Pancreas (tissue), 10 donors: Measurements from ENCODE around the gene CDK11A. TPM values are rescaled to one million over a fixed set of nuclear protein-coding genes. Genes with fewer than 3 reads are reported as not detected.
"Not testable (repeated sequence)": the region's sequence is repeated elsewhere in the genome, so short reads cannot be mapped to it uniquely, and the experiment has no call there.

Experiments used
- ATAC-seq, 4 donors: fragments of 200-7000 bp; cut with Tn5 transposase; one replicate each; pipeline versions ENCODE4 v1.8.0 to v1.9.1; 2020; ENCODE audit warnings: mild to moderate bottlenecking in 4 of 4, moderate library complexity in 4 of 4
- DNase-seq, 6 donors: peaks; one replicate each; pipeline ENCODE4 v3.0.0-alpha.2; 2020
- FAIRE-seq: peaks from 2 replicates; lab custom pipeline; 2012; peaks lifted over from hg19 to GRCh38; lab: Jason Lieb, UNC
- H3K27ac ChIP-seq, 4 donors: fragments of 200-600 bp; sonication (generic); 1 replicate in 3 of 4; 2 replicates in 1 of 4; pipeline versions ENCODE4 v1.5.0 to v1.8.0; 2020
- H3K27me3 ChIP-seq, 4 donors: fragments of 200-600 bp; one replicate each; pipeline ENCODE4 v1.8.0; 2021
- H3K36me3 ChIP-seq, 3 donors: fragments of 200-600 bp; sonication (generic) in 1 of 3; one replicate each; pipeline versions ENCODE4 v1.5.0 to v1.8.0; 2020 to 2021
- H3K4me1 ChIP-seq, 3 donors: fragments of 200-600 bp; one replicate each; pipeline ENCODE4 v1.8.0; 2021
- H3K4me3 ChIP-seq, 4 donors: fragments of 200-600 bp; sonication (generic) in 2 of 4; one replicate each; pipeline versions ENCODE4 v1.5.0 to v1.8.0; 2020 to 2021
- H3K9me3 ChIP-seq, 4 donors: fragments of 200-600 bp; one replicate each; pipeline ENCODE4 v1.8.0; 2021
- CTCF ChIP-seq, 4 donors: fragments of 200-600 bp; sonication (generic) in 3 of 4; IDR thresholded peaks; one replicate each; pipeline versions ENCODE4 v1.5.0 to v1.8.0; 2021; ENCODE audit warnings: antibody characterized with exemption in 4 of 4
- WGBS, 2 donors: extraction: QIAGEN DNeasy Blood & Tissue Kit; methylation state at CpG; one replicate each; pipeline ENCODE4 v1.1.7; 2013; 5-methylcytosine and 5-hydroxymethylcytosine counted together
- intact Hi-C, 3 donors: fragments of 100-400 bp; cut with DNase I; formaldehyde crosslinking; loops; one replicate each; pipeline versions ENCODE4 v1.11.1 to v1.14.2; 2022
- polyA plus RNA-seq, 2 donors: library from polyadenylated mRNA; stranded (reverse); fragments of 200-250 nt; gene quantifications; one replicate each; pipeline ENCODE4 v1.2.3, GENCODE V29; 2013
- total RNA-seq, 6 donors: library from RNA; stranded (reverse); fragmentation: NEBNext Ultra II Directional in 4 of 6; extraction: Animal tissue kit (Norgen Biotek cat#: 25700) in 4 of 6; gene quantifications; one replicate each; pipeline versions ENCODE4 v1.2.1 to v1.2.4, GENCODE V29; 2021 to 2023
- donor health status: healthy with polysubstance abuse.
- donor health status: DM: no; HTN: no; CAD: no; lungs with moderate emphysema.
- donor health status: DM: no; HTN: no; CAD: no.
- donor health status: control.
- donor health status: control.
- donor health status: Bipolar disorder and iron deficiency.
- donor health status: DM: yes; HTN: yes; CAD: no.
- donor health status: DM: no; HTN: no; CAD: no.
- donor health status: DM: no; HTN: no; CAD: no.
- donor health status: DM: yes; HTN: yes; CAD: no.

CDK11A gene
- total and polyA plus RNA-seq, 8 donors: 13.2 to 111 (median 17.8) TPM

GRCh38 chr1:1666526-1666925, 57.6 kb downstream of the CDK11A start:
- no peak overlapping the region for H3K4me3 ChIP-seq
- no peak for ATAC-seq
- TF ChIP-seq CTCF (IDR thresholded peaks at IDR 0.05): no peak
- intact Hi-C loops: no loop called here
- H3K9me3 ChIP-seq: no peaks in the 10 kb centered on the region
- peaks cover 10 to 13% (median 11%) of the 10 kb centered on the region in 3 donors for H3K36me3 ChIP-seq
- FAIRE-seq: no peak
- WGBS, 2 donors: 96 to 98% methylated on average over 15 of the region's 15 CpGs
- H3K4me1 ChIP-seq: peaks cover 0 to 16% (median 0%) of the 10 kb centered on the region in 3 donors
- H3K27me3 ChIP-seq: no peaks in the 10 kb centered on the region
- peak in 2 of 6 donors; percentile 47 to 51 for DNase-seq
- H3K27ac ChIP-seq: no peak overlapping the region

- FAIRE-seq (no peak), ATAC-seq (peak in 1 of 4 donors; percentile 21), DNase-seq (peak in 3 of 6 donors; percentile 57 to 71 (median 63))
Observed at GRCh38 chr1:1665815-1666251, 58.3 kb downstream of the CDK11A start.

GRCh38 chr1:1664941-1665814, 59.0 kb downstream of the CDK11A start:
- peak overlapping the region in 3 of 4 donors; percentile 26 to 76 (median 60) for H3K27ac ChIP-seq

More at GRCh38 chr1:1665815-1666251, 58.3 kb downstream of the CDK11A start:
- H3K9me3 ChIP-seq: no peaks in the 10 kb centered on the region
- TF ChIP-seq CTCF (IDR thresholded peaks at IDR 0.05): no peak
- peaks cover 0 to 16% (median 0%) of the 10 kb centered on the region in 3 donors for H3K4me1 ChIP-seq
- H3K27ac ChIP-seq: peak overlapping the region in 2 of 4 donors; percentile 60 to 76
- H3K27me3 ChIP-seq: no peaks in the 10 kb centered on the region
- H3K36me3 ChIP-seq: peaks cover 10 to 13% (median 11%) of the 10 kb centered on the region in 3 donors
- intact Hi-C loops: no loop called here
- WGBS, 2 donors: 83 to 85% methylated on average over 25 of the region's 25 CpGs
- H3K4me3 ChIP-seq: no peak overlapping the region

GRCh38 chr1:1664318-1664717, 59.8 kb downstream of the CDK11A start:
- H3K9me3 ChIP-seq, intact Hi-C loops, FAIRE-seq, H3K27me3 ChIP-seq, H3K4me3 ChIP-seq: not testable (repeated sequence)
- peaks cover 10 to 13% (median 11%) of the 10 kb centered on the region in 3 donors for H3K36me3 ChIP-seq
- peak in 3 of 4 donors; percentile 70 to 83 (median 75) for ATAC-seq
- H3K4me1 ChIP-seq: peaks cover 0 to 16% (median 0%) of the 10 kb centered on the region in 3 donors
- 25 to 47% methylated on average over 1 to 4 of the region's 11 CpGs for WGBS, 2 donors
- DNase-seq: peak in 5 of 6 donors; percentile 76 to 84 (median 81)
- H3K27ac ChIP-seq: peak overlapping the region in 3 of 4 donors; percentile 26 to 76 (median 60)

More at GRCh38 chr1:1664941-1665814, 59.0 kb downstream of the CDK11A start:
- peak; percentile 4 to 15 (median 9) for ATAC-seq
- Histone ChIP-seq H3K27me3 (no peaks in the 10 kb centered on the region), H3K9me3 (no peaks in the 10 kb centered on the region), H3K36me3 (peaks cover 10 to 13% (median 11%) of the 10 kb centered on the region in 3 donors), H3K4me3 (no peak overlapping the region), H3K4me1 (peaks cover 0 to 16% (median 0%) of the 10 kb centered on the region in 3 donors)
- peak in 2 of 6 donors; percentile 16 to 69 for DNase-seq
- intact Hi-C loops: no loop called here
- no peak for FAIRE-seq
- TF ChIP-seq CTCF (IDR thresholded peaks at IDR 0.05): no peak
- 73 to 81% methylated on average over 26 to 27 of the region's 27 CpGs for WGBS, 2 donors

GRCh38 chr1:1662830-1663560, 61.2 kb downstream of the CDK11A start:
- 47 to 52% methylated on average over 15 of the region's 15 CpGs for WGBS, 2 donors
- H3K27me3 ChIP-seq, H3K9me3 ChIP-seq, intact Hi-C loops, FAIRE-seq, H3K4me3 ChIP-seq: not testable (repeated sequence)
- peak in 2 of 6 donors; percentile 28 to 53 for DNase-seq
- H3K36me3 ChIP-seq: peaks cover 10 to 13% (median 11%) of the 10 kb centered on the region in 3 donors
- peak overlapping the region in 2 of 4 donors; percentile 58 to 70 for H3K27ac ChIP-seq
- H3K4me1 ChIP-seq: peaks cover 0 to 16% (median 0%) of the 10 kb centered on the region in 3 donors
- ATAC-seq: peak in 2 of 4 donors; percentile 5 to 10

GRCh38 chr1:1662392-1662791, 61.8 kb downstream of the CDK11A start:
- intact Hi-C loops, FAIRE-seq, ATAC-seq: not testable (repeated sequence)

More at GRCh38 chr1:1662392-1662791, 61.8 kb downstream of the CDK11A start:
- H3K27me3 ChIP-seq, DNase-seq, H3K4me3 ChIP-seq, H3K9me3 ChIP-seq: not testable (repeated sequence)
- 44 to 74% methylated on average over 5 to 9 of the region's 9 CpGs for WGBS, 2 donors
- H3K36me3 ChIP-seq: peaks cover 10 to 13% (median 11%) of the 10 kb centered on the region in 3 donors
- H3K27ac ChIP-seq: peak overlapping the region in 2 of 4 donors; percentile 58 to 70
- H3K4me1 ChIP-seq: peaks cover 0 to 16% (median 0%) of the 10 kb centered on the region in 3 donors
